A549 (cell line): ENCODE measurements around the gene DCLK2. TPM values are rescaled to one million over a fixed set of nuclear protein-coding genes. Genes with fewer than 3 reads are reported as not detected.

Experiments
- ATAC-seq, 2 experiments: fragments of 200-7000 bp in 1 of 2; fragments of >200 bp in 1 of 2; cut with Nextera tagmentation in 1 of 2; cut with Tn5 transposase in 1 of 2; 3 replicates each; pipeline versions ENCODE4 v1.8.0 to v1.9.1; 2018 to 2020; ENCODE audit warnings: mild to moderate bottlenecking in 1 of 2, moderate library complexity in 1 of 2
- CTCF ChIA-PET: fragments of 300-600 bp; sonication (Branson Sonifier 250); formaldehyde crosslinking; extraction: SDS; loops from one replicate; lab custom pipeline; 2021; ENCODE audit warnings: antibody characterized with exemption, inconsistent platforms; lab: Yijun Ruan, JAX
- POLR2A ChIA-PET: fragments of 350-600 bp; formaldehyde crosslinking; extraction: SDS; loops from one replicate; lab custom pipeline; 2021; ENCODE audit warnings: antibody characterized with exemption, inconsistent platforms; lab: Yijun Ruan, JAX
- DNase-seq, 2 experiments: peaks; one replicate each; pipeline versions ENCODE4 v3.0.0 to v3.0.0-alpha.2; 2011 to 2016; ENCODE audit warnings: low read depth in 1 of 2, low spot score in 1 of 2
- FAIRE-seq: peaks from 2 replicates; lab custom pipeline; 2011; peaks lifted over from hg19 to GRCh38; lab: Jason Lieb, UNC
- H3K27ac ChIP-seq, 2 experiments: fragments of >200 bp; sonication (Bioruptor Twin); formaldehyde crosslinking; 3 replicates each; pipeline ENCODE4 v1.5.1; 2016 to 2017
- H3K4me1 ChIP-seq: fragments of >200 bp; sonication (Bioruptor Twin); formaldehyde crosslinking; 3 replicates; pipeline ENCODE4 v1.6.1; 2016
- H3K4me2 ChIP-seq: fragments of >200 bp; sonication (Bioruptor Twin); formaldehyde crosslinking; 3 replicates; pipeline ENCODE4 v1.6.1; 2016
- H3K4me3 ChIP-seq: fragments of >200 bp; sonication (Bioruptor Twin); formaldehyde crosslinking; 3 replicates; pipeline ENCODE4 v1.5.1; 2016
- H3K9me3 ChIP-seq: fragments of >200 bp; sonication (Bioruptor Twin); formaldehyde crosslinking; 3 replicates; pipeline ENCODE4 v1.6.1; 2016
- BHLHE40 ChIP-seq: IDR thresholded peaks from 2 replicates; pipeline ENCODE4 v1.6.1; 2012; ENCODE audit warnings: low read depth, low read length, inconsistent platforms
- CBX2 ChIP-seq: fragments of 200-600 bp; sonication (generic); IDR thresholded peaks from 2 replicates; pipeline ENCODE4 v1.6.1; 2016; ENCODE audit warnings: low read depth, mild to moderate bottlenecking, borderline replicate concordance
- CEBPB ChIP-seq, 2 experiments: fragments of >200 bp in 1 of 2; sonication (Bioruptor Twin) in 1 of 2; formaldehyde crosslinking in 1 of 2; IDR thresholded peaks; 2 replicates each; pipeline ENCODE4 v1.6.1; 2012 to 2016
- CTCF ChIP-seq: fragments of >200 bp; sonication (Bioruptor Twin); formaldehyde crosslinking; IDR thresholded peaks from 3 replicates; pipeline ENCODE4 v1.5.1; 2016
- E2F6 ChIP-seq: IDR thresholded peaks from 2 replicates; pipeline ENCODE4 v1.6.1; 2012; ENCODE audit warnings: low read depth, borderline replicate concordance
- ELK1 ChIP-seq: fragments of 150-350 bp; IDR thresholded peaks from 2 replicates; pipeline ENCODE4 v1.6.1; 2014; ENCODE audit warnings: low read depth, mild to moderate bottlenecking, low read length
- FOSB ChIP-seq: fragments of 250-450 bp; sonication (Bioruptor Pico); IDR thresholded peaks from 2 replicates; pipeline ENCODE4 v1.5.0; 2020; ENCODE audit warnings: mild to moderate bottlenecking, moderate library complexity
- FOSL2 ChIP-seq, 2 experiments: fragments of 450-650 bp in 1 of 2; fragments of >200 bp in 1 of 2; sonication (Bioruptor Twin) in 1 of 2; formaldehyde crosslinking; IDR thresholded peaks; 2 replicates each; pipeline versions ENCODE4 v1.5.0 to v1.6.1; 2016 to 2020; ENCODE audit warnings: mild to moderate bottlenecking in 1 of 2, moderate library complexity in 1 of 2
- FOXS1 ChIP-seq: fragments of 250-450 bp; sonication (Bioruptor Pico); IDR thresholded peaks from 2 replicates; pipeline ENCODE4 v1.5.0; 2020; ENCODE audit warnings: mild to moderate bottlenecking, moderate library complexity
- HDAC2 ChIP-seq: fragments of 200-600 bp; sonication (generic); IDR thresholded peaks from 2 replicates; pipeline ENCODE4 v1.6.1; 2016
- HEYL ChIP-seq: fragments of 250-450 bp; sonication (Bioruptor Pico); IDR thresholded peaks from 2 replicates; pipeline ENCODE4 v1.8.0; 2021; ENCODE audit warnings: mild to moderate bottlenecking, moderate library complexity
- HMGXB4 ChIP-seq: fragments of 250-450 bp; sonication (Bioruptor Pico); IDR thresholded peaks from 2 replicates; pipeline ENCODE4 v1.5.0; 2021; ENCODE audit warnings: mild to moderate bottlenecking, moderate library complexity, borderline replicate concordance
- JUNB ChIP-seq: fragments of >200 bp; sonication (Bioruptor Twin); formaldehyde crosslinking; IDR thresholded peaks from 2 replicates; pipeline ENCODE4 v1.6.1; 2016
- KDM5A ChIP-seq: fragments of 200-600 bp; sonication (generic); IDR thresholded peaks from 2 replicates; pipeline ENCODE4 v1.6.1; 2016; ENCODE audit warnings: antibody characterized with exemption, mild to moderate bottlenecking
- MAFK ChIP-seq: fragments of 450-650 bp; IDR thresholded peaks from 2 replicates; pipeline ENCODE4 v1.6.1; 2014; ENCODE audit not compliant: partially characterized antibody
- MAX ChIP-seq: IDR thresholded peaks from 2 replicates; pipeline ENCODE4 v1.6.1; 2012
- NFE2L2 ChIP-seq: fragments of 150-350 bp; conservative IDR thresholded peaks from 2 replicates; pipeline ENCODE4 v1.6.1; 2014; ENCODE audit warnings: low read length
- NPAS2 ChIP-seq: fragments of 250-450 bp; sonication (Bioruptor Pico); IDR thresholded peaks from 2 replicates; pipeline ENCODE4 v1.8.0; 2022; ENCODE audit warnings: mild to moderate bottlenecking, moderate library complexity, borderline replicate concordance
- POLR2AphosphoS2 ChIP-seq: conservative IDR thresholded peaks from 2 replicates; pipeline ENCODE4 v1.6.1; 2012; ENCODE audit warnings: low read length, improper control_type of control experiment, inconsistent platforms
- RAD21 ChIP-seq, 2 experiments: fragments of >200 bp in 1 of 2; sonication (Bioruptor Twin) in 1 of 2; formaldehyde crosslinking in 1 of 2; IDR thresholded peaks in 1 of 2; conservative IDR thresholded peaks in 1 of 2; 2 replicates in 1 of 2; 3 replicates in 1 of 2; pipeline ENCODE4 v1.6.1; 2012 to 2018; ENCODE audit warnings: inconsistent platforms in 1 of 2
- RFX5 ChIP-seq: fragments of 450-650 bp; IDR thresholded peaks from 2 replicates; pipeline ENCODE4 v1.7.1; 2014; ENCODE audit warnings: antibody characterized with exemption, mild to moderate bottlenecking, moderate library complexity
- TFCP2L1 ChIP-seq: fragments of 250-450 bp; sonication (Bioruptor Pico); IDR thresholded peaks from 2 replicates; pipeline ENCODE4 v1.5.0; 2021; ENCODE audit warnings: mild to moderate bottlenecking
- USF2 ChIP-seq: fragments of 450-650 bp; IDR thresholded peaks from 2 replicates; pipeline ENCODE4 v1.6.1; 2014; ENCODE audit warnings: antibody characterized with exemption
- ZSCAN20 ChIP-seq: fragments of 250-450 bp; sonication (Bioruptor Pico); IDR thresholded peaks from 2 replicates; pipeline ENCODE4 v1.8.0; 2022; ENCODE audit warnings: mild to moderate bottlenecking, moderate library complexity
- WGBS: methylation state at CpG from one replicate; pipeline ENCODE4 v1.1.6; 2017; ENCODE audit errors: missing lambda C conversion rate; 5-methylcytosine and 5-hydroxymethylcytosine counted together
- polyA plus RNA-seq, 4 experiments: library from polyadenylated mRNA; depleted of rRNA in 3 of 4; stranded (reverse); fragments of >200 nt; fragmentation: RNase III in 1 of 4; extraction: RNeasy Plus Mini Kit Qiagen cat#74134 plus additional on column Dnase treatment in 1 of 4; gene quantifications; 2 replicates in 3 of 4; 3 replicates in 1 of 4; pipeline ENCODE4 v1.2.3, GENCODE V29; 2011 to 2017

DCLK2 gene
- polyA plus RNA-seq, 2 of the 4 experiments (the other 2 are of a cell fraction) = 8.1 to 11.6 TPM

GRCh38 chr4:150253416-150253815 is 175.2 kb downstream of the DCLK2 start:
- ChIA-PET POLR2A (no interaction called here), CTCF (no interaction called here)
- no peak for DNase-seq
- Histone ChIP-seq H3K9me3 (no peaks in the 10 kb centered on the region), H3K4me1 (no peaks in the 10 kb centered on the region), H3K4me3 (no peak overlapping the region), H3K4me2 (no peak overlapping the region), H3K27ac (no peak overlapping the region)
- FAIRE-seq = no peak
- no peak for ATAC-seq
- TF ChIP-seq E2F6 = no peak
- TF ChIP-seq NFE2L2 = no peak
- no peak for TF ChIP-seq NPAS2
- no peak for TF ChIP-seq HEYL
- TF ChIP-seq HDAC2 = no peak
- TF ChIP-seq HMGXB4 = no peak
- TF ChIP-seq RAD21 (conservative IDR thresholded peaks at IDR 0.05 in 1 of 2, IDR thresholded peaks at IDR 0.05 in 1 of 2) = no peak
- no peak for TF ChIP-seq JUNB
- TF ChIP-seq ELK1 = no peak
- no peak for TF ChIP-seq BHLHE40
- TF ChIP-seq POLR2AphosphoS2 = no peak
- TF ChIP-seq USF2 = no peak
- no peak for TF ChIP-seq ZSCAN20 (CRISPR knock-in tag)
- TF ChIP-seq CBX2 = no peak
- TF ChIP-seq FOXS1 (CRISPR knock-in tag) = no peak
- no peak for TF ChIP-seq CEBPB (IDR thresholded peaks at IDR 0.05)
- no peak for TF ChIP-seq CTCF
- 94% methylated on average over 11 of the region's 11 CpGs for WGBS

- Histone ChIP-seq H3K4me2 (no peak overlapping the region), H3K4me1 (no peaks in the 10 kb centered on the region), H3K27ac (no peak overlapping the region), H3K9me3 (no peaks in the 10 kb centered on the region), H3K4me3 (no peak overlapping the region)
- ChIA-PET POLR2A (no interaction called here), CTCF (no interaction called here)
- ATAC-seq = no peak
- no peak for DNase-seq
- no peak for FAIRE-seq
- TF ChIP-seq ELK1 = no peak
- no peak for TF ChIP-seq KDM5A
- TF ChIP-seq HDAC2 = no peak
- TF ChIP-seq MAFK = no peak
- TF ChIP-seq CBX2 = no peak
- no peak for TF ChIP-seq MAX
- no peak for TF ChIP-seq NPAS2
- no peak for TF ChIP-seq FOSB (CRISPR knock-in tag)
- no peak for TF ChIP-seq FOSL2 (IDR thresholded peaks at IDR 0.05)
- no peak for TF ChIP-seq FOSL2 (CRISPR knock-in tag; IDR thresholded peaks at IDR 0.05)
- TF ChIP-seq TFCP2L1 (CRISPR knock-in tag) = no peak
- no peak for TF ChIP-seq RFX5
- WGBS = 91% methylated on average over 18 of the region's 18 CpGs
Observed at GRCh38 chr4:150253965-150254630, 175.9 kb downstream of the DCLK2 start.
